HK-2 (cell line): Measurements from ENCODE around the gene SEC31A.

Experiments used
- DNase-seq: peaks from one replicate; pipeline ENCODE4 v3.0.0-alpha.2; 2018; ENCODE audit not compliant: unreplicated experiment

SEC31A gene

GRCh38 chr4:82797405-82798111 lies 93.4 kb downstream of the SEC31A start:
- peak; percentile 49 for DNase-seq

GRCh38 chr4:82797040-82797404 lies 93.9 kb downstream of the SEC31A start:
- no peak for DNase-seq

- no peak for DNase-seq
Observed at GRCh38 chr4:82792912-82793649, 97.9 kb downstream of the SEC31A start.

DNA sequence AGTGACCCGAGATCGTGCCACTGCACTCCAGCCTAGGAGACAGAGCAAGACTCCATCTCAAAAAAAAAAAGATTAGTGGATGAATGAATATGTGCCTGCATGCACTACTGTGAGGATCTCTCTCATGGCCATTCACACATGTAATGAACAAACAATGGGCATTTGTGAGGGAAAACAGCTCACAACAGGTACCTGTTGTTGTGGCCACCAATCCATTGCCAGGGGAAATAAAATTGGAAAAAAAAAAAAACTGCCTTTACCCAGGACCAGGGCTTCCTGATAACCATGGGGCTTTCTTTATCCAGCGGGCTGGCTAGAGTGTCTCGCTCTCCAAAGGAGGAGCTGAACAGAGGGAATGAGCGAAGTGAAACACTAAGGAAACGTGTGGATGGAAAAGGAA lies 99.8 kb downstream of the SEC31A start:
- DNase-seq = no peak

DNA sequence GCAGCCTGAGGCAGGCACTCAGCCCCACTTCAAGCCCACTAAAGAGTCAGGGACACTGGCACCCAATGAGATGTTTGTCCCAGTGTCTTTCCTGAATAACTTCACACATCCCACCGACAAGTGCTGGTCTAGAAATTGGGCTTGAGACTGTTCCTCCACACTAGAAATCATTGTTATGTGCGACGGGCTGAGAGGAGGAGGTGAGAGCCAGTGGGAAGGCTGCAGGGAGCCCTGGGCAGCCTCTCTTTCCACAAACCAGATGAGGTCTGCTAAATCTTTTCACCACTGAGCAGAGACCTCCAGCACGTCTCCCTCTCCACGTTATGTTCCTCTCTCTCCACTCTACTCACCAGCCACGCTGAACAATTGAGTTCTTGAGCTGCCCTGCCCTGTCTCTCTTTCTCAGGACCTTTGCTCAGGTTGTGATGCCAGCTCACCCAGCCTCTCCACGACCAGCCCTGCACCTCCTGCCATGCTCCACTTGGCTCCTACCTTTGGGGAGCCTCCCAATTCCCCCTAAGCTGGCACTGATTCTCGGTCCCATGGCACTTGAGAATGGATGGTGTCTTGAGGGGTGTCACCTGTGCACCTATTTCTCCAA lies 100.8 kb downstream of the SEC31A start:
- DNase-seq = no peak

GRCh38 chr4:82789025-82789776 lies 101.8 kb downstream of the SEC31A start:
- DNase-seq = no peak

DNA sequence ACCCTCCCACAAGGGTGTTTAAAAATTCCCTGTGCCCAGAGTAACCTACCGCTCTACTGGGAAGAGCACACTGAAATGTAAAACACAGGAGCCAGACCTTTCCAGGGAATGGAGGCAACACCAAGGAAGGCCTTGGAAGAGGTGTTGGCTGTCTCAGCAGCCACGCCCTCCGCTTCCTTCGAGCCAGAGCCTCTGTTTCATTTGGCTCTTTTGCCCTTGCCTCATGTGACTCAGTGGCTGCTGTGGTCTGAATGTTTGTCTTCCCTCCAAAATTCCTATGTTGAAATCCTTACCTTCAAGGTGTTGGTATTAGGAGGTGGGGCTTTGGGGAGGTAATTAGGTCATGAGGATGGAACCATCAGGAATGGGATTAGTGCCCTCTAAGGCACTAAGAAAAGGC lies 103.6 kb downstream of the SEC31A start:
- no peak for DNase-seq

GRCh38 chr4:82786828-82787227 lies 104.1 kb downstream of the SEC31A start:
- DNase-seq = no peak

GRCh38 chr4:82785611-82786400 lies 105.1 kb downstream of the SEC31A start:
- DNase-seq = no peak

DNA sequence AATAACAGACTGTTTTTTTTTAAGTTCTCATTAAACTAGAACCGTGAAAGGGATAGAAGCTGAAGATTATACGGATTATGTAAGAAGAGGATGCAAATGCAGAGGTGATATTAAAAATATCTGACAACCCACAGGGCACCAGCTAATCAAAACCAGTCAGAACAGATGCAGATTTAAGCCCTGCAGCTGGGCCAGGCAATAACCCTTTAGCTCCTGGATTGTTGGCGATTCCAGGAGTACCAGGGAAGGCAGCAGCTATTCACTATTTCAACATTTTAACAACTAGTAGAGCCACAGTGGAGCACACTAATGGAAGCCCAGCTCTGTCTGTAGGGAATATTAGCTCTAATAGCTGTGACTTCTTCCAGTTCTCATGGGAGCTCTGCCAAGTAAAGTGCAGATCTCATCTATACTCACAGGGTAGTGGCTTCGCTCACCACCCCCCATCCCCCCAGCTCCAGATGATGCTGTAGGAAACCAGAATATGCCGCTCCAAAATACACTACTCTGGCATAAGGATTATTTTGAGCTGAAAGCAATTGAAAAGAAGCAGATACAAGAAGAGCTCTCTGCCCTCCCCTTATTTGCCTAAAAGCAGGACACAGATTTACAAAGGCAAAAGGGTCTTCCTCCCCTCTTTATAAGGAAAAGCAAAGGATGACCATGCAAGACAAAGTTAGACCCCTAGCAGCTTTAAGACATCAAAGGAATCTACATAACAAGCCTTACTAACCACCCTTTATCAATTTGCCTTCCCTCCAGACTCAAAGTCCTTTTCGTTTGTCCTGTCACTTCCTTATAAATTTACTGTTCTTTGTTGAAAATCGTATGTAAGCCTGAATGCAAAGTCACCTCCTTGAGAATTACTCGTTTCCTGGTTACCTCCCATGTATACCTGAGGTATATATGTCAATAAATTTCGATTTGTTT lies 106.0 kb downstream of the SEC31A start:
- DNase-seq = no peak

GRCh38 chr4:82782626-82783345 lies 108.2 kb downstream of the SEC31A start:
- no peak for DNase-seq

DNA sequence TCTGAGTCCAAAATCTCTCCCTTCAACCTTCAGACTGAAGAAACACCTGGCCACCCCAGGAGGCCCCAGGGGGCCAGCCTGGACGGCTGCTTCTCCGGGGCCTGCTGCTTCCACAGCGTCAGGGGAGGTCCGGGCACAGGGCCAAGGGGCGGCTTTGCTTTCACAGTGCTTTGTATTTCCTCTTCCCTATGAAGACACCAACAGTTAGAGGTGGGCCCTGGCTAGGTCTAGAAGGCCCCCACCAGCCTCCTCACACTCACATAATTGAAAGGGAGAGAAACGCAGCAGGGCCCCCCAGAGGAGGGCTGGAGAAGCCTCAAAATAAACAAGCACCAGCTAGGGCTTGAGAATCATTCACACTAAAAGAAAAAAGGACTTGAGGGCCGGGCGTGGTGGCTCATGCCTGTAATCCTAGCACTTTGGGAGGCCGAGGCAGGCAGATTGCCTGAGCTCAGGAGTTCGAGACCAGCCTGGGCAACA lies 110.2 kb downstream of the SEC31A start:
- peak; percentile 58 for DNase-seq

DNA sequence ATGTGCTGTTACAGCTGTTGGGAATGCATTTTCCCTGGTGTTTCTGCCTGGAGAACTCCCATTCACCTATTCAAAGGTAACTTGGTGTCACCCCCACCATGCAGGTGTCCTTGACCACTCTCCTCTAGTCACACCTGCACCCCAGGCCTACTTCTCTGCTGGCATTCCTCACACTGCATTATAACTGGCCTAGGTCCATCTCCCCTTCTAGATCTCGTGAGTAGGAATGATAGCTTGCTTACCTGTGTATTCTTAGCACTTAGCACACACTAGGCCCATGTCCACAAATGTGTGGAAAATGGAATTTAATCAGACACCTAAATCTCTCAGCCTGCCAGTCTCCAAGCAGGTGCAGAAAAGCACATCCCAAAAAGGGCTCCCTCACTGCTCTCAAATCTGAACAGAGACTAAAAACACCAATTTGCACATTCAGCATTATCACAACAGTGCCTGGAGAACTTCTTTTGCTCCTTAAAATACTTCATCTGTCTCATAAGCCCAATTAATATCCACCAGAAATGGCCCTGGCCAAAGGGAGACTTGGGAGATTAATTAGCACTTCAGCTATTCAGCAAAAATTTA lies 110.7 kb downstream of the SEC31A start:
- no peak for DNase-seq

- peak; percentile 31 for DNase-seq
Observed at GRCh38 chr4:82779032-82779431, 111.9 kb downstream of the SEC31A start.

DNA sequence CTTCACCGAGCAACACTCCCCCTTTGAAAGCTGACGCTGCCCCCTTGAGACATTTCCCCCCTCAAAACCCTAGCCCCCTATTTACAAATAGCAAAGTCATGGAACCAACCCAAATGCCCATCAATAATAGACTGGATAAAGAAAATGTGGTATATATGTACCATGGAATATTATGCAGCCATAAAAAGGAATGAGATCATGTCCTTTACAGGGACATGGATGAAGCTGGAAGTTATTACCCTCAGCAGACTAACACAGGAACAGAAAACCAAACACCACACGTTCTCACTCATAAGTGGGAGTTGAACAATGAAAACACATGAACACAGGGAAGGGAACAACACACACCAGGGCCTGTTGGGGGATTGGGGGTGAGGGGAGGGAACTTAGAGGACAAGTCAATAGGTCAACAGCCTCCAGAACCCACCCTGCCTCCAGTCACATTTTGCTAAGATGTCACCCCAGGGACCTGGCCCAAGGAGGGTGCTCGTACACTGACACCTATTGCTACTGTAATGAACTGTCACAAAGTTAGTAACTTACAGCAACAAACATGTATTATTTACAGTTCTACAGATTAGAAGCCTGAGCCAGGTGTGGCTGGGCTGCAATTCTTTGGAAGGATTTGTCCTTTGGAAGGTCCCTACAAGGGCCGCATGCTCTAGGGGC lies 113.0 kb downstream of the SEC31A start:
- no peak for DNase-seq

GRCh38 chr4:82776925-82777542 lies 113.9 kb downstream of the SEC31A start:
- DNase-seq = no peak

GRCh38 chr4:82775243-82775642 lies 115.7 kb downstream of the SEC31A start:
- no peak for DNase-seq

DNA sequence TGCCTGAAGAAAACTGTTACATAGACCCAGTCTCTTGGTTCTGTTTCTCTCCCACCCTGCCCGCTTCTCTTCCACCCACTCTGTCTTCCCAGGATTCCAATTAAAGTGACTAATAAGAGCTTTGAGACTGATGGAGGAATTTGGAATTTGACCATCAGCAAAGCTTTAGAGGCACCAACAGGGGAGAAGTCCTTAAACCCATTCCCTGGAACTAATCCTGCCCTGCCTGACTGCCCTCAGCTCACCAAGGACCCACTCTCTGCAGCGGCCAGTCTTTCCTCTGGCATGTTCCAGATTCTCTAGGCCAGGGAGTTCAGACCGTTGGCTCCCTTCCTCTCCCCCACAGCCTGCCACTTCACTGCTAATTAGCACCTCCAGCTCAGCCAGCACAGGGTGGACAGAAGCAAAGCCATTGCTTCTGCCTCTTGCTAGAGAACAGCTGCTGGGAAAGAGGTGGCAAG lies 116.2 kb downstream of the SEC31A start:
- peak; percentile 63 for DNase-seq
